Measurements from ENCODE around the gene SPARC.

SPARC gene

DNA sequence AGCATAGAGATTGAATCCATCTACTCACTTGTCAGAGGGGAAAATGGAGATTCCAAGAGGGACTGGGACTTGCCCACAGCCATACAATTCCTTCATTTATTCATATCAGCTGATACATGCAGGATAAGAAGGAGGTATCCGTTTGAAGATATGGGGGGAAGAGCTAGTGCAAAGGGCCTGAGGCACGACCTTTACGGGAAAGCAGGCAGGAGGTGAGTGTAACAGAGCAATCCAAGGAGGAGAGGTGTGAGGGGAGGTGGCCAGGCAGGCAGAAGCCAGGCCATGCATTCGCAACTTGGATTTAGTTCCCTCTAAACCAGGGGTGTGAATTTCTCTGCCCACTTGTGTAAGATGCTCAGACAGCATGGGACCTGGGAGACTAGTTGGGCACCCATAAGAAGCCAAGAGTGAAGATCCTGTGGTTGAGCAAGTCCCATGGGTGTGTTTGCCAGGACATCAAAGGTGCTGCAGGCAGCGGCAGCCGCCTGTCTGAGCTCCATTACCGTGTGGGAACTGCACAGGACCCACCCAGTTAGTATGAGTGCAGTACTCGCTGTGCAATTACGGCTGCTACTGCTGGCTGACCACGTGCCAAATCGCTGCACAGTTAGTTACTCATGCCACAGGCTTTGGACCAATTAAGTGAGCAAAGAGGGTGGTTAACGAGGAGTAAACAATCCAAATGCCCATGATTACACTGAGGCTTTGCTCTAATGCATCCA is 64.2 kb downstream of the SPARC start:
- no peak overlapping the region for H3K4me3 ChIP-seq (ENCODE audit: control insufficient read depth, low read depth, low read length)
- TF ChIP-seq, protein P1, sequence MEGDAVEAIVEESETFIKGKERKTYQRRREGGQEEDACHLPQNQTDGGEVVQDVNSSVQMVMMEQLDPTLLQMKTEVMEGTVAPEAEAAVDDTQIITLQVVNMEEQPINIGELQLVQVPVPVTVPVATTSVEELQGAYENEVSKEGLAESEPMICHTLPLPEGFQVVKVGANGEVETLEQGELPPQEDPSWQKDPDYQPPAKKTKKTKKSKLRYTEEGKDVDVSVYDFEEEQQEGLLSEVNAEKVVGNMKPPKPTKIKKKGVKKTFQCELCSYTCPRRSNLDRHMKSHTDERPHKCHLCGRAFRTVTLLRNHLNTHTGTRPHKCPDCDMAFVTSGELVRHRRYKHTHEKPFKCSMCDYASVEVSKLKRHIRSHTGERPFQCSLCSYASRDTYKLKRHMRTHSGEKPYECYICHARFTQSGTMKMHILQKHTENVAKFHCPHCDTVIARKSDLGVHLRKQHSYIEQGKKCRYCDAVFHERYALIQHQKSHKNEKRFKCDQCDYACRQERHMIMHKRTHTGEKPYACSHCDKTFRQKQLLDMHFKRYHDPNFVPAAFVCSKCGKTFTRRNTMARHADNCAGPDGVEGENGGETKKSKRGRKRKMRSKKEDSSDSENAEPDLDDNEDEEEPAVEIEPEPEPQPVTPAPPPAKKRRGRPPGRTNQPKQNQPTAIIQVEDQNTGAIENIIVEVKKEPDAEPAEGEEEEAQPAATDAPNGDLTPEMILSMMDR (IDR thresholded peaks at IDR 0.05; ENCODE audit: control insufficient read depth, insufficient read depth, low read depth, low read length, missing control alignments) = no peak
- DNase-seq (ENCODE audit: low read depth) = no peak

DNA sequence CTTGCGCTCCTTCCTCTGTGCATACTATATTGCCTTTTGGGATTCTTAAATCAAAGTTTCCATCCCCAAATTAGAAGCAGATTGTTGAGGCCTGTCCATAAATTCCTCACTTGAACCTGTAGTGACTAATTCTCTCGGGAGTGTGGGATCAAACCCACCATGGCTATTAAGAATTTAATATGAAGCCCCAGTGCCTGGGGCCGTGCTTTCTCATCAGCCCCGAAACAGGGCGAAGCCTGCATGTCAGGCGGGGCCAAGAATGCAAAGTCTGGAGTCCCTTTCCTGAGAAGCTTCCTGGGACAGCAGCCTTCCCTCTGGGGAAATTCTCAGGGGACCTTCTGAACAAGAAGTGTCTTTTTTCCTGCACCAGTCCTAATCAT is 66.3 kb downstream of the SPARC start:
- no peak overlapping the region for H3K4me3 ChIP-seq (ENCODE audit: control insufficient read depth, low read depth, low read length)
- TF ChIP-seq, protein P1 (IDR thresholded peaks at IDR 0.05; ENCODE audit: control insufficient read depth, insufficient read depth, low read depth, low read length, missing control alignments) = no peak
- DNase-seq (ENCODE audit: low read depth) = no peak

DNA sequence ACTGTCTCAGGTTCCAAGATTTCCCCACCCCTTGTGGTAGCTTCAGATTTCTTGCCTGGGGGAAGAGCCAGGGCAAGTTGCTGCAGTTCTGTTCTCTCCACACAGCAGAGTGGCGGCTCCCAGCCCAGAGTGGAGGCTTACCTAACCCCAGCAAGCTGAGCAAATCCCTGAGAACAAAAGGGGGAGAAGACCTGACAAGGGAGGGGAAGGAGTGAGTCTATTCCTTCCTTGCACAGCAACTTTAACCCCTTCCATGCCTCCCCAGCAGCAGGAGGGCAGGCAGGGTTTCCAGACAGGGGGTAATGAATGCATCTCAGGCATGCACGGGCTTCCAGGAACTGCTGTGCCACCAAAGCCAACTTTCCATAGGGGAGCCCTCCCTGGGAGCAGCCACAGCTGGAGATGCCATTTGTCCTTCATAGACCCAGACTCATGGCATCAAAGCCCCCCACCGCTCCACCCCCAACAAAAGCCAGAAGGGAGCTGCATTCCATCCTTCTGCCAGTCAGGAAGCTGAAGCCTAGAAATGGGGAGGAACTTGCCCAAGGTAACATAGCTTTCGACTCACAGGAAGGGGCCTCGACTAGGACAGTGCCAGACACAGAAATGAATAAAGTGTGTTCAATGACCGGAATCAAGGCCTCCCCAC is 66.8 kb downstream of the SPARC start:
- no peak overlapping the region for H3K4me3 ChIP-seq (ENCODE audit: control insufficient read depth, low read depth, low read length)
- DNase-seq (ENCODE audit: low read depth) = no peak
- TF ChIP-seq, protein P1 (IDR thresholded peaks at IDR 0.05; ENCODE audit: control insufficient read depth, insufficient read depth, low read depth, low read length, missing control alignments) = no peak

DNA sequence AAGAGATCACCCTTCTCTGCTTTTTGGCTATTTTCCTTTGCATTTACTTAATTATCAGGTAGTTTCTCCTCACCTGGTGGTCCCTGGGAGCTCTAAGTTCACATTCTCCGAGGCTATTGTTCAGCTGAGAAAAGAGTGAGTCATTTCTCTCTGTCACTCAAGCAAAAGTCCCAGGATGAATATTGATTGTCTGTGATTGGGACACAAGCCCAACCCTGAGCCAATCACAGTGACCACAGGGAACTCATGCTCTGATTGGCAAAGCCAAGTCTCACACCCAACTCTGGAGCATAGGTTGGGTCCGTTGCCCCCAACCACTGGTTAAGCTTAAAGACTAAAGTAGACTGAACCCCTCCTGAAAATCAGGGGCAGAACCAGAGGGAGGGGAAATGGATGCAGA is 67.8 kb downstream of the SPARC start:
- DNase-seq (ENCODE audit: low read depth) = no peak
- TF ChIP-seq, protein P1 (IDR thresholded peaks at IDR 0.05; ENCODE audit: control insufficient read depth, insufficient read depth, low read depth, low read length, missing control alignments) = no peak
- no peak overlapping the region for H3K4me3 ChIP-seq (ENCODE audit: control insufficient read depth, low read depth, low read length)

DNA sequence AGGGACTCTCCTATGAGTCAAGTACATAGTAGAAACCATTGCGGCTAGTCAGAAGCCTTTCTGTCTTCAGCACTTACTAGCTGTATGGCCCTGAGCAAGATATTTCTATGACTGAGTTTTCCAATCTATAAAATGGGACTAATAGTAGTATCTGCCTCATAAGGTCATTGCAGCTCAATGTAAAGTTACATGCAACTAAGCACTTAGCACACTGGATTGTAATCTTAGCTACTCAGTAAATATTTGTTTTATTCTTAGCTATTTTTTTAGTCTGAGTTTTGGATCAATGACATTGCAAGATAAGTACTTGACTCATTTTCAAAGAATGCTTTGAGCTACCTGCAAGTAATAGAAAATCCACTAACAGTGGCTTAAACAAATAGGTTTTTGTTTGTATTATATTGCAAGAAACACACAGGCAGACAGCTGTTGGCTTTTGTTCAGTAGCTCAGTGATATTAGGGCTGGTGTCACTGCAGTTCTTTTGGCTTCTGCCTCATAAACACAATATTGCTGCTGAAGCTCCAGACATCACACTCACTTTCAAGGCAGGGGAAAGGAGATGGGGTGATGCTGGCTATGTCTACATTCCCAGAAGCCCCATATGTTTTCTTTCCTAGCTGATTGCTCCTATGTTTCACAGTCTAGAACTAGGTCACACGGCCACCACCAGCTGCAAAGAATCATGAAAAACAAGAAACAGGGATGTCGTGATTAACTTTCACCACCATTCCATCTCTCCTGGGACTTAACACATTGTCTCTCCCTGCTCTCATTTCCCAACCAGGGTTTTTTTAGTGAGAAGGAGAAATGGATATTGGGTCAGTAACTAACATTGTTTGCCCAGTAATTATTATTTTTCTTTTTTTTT is 68.6 kb downstream of the SPARC start:
- DNase-seq (ENCODE audit: low read depth) = no peak
- TF ChIP-seq, protein P1 (IDR thresholded peaks at IDR 0.05; ENCODE audit: control insufficient read depth, insufficient read depth, low read depth, low read length, missing control alignments) = no peak
- H3K4me3 ChIP-seq (ENCODE audit: control insufficient read depth, low read depth, low read length) = no peak overlapping the region

DNA sequence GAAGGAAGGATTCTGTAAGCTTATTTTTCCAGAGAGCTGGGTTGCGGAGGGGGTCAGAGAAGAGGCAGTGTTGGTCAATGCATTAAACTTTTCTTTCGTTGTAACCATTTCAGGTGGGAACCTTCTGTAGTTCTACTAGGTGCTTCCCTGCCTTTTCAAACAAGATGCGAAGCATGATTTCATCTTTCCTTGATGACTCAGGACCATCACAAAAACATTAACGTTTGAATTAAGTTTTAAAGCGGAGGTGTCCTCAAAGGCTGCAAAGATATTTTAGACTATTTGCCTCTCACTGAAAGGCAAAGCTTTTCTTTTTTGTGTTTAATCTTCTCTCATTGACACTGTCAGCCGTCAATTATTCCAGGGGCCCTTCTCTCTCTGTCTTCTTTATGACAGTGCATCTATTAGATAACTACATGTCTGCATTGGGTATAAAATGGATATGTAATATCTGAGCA is 69.3 kb downstream of the SPARC start:
- TF ChIP-seq, protein P1 (IDR thresholded peaks at IDR 0.05; ENCODE audit: control insufficient read depth, insufficient read depth, low read depth, low read length, missing control alignments) = no peak
- H3K4me3 ChIP-seq (ENCODE audit: control insufficient read depth, low read depth, low read length) = no peak overlapping the region
- DNase-seq (ENCODE audit: low read depth) = no peak
